Measurements from ENCODE around the gene PTPRC. TPM values are rescaled to one million over a fixed set of nuclear protein-coding genes. Genes with fewer than 3 reads are reported as not detected.

Gene PTPRC
- total and polyA plus RNA-seq, 8 donors: 0.59 to 20.5 (median 2.7) TPM

- no peak for TF ChIP-seq CTCF (IDR thresholded peaks at IDR 0.05)
- H3K4me3 ChIP-seq: no peak overlapping the region
- no peak for DNase-seq
- H3K27me3 ChIP-seq: no peaks in the 10 kb centered on the region
- intact Hi-C loops (cut with DNase I): no loop called here
- WGBS, 2 donors: 81% methylated on average over 2 of the region's 2 CpGs
- H3K36me3 ChIP-seq: no peaks in the 10 kb centered on the region
- no peak overlapping the region for H3K27ac ChIP-seq
- no peak for FAIRE-seq
- H3K9me3 ChIP-seq: no peaks in the 10 kb centered on the region
- no peak for ATAC-seq
- H3K4me1 ChIP-seq: no peaks in the 10 kb centered on the region
Measured at GRCh38 chr1:198632007-198632406, 6.8 kb upstream of the PTPRC start.

- intact Hi-C loops (cut with DNase I): no loop called here
- ATAC-seq: peak in 1 of 4 donors; percentile 40
- no peak for FAIRE-seq
- H3K4me3 ChIP-seq: no peak overlapping the region
- no peaks in the 10 kb centered on the region for H3K4me1 ChIP-seq
- H3K27ac ChIP-seq: no peak overlapping the region
- no peak for DNase-seq
- no peaks in the 10 kb centered on the region for H3K27me3 ChIP-seq
- H3K9me3 ChIP-seq: no peaks in the 10 kb centered on the region
- 90 to 95% methylated on average over 2 of the region's 2 CpGs for WGBS, 2 donors
- H3K36me3 ChIP-seq: no peaks in the 10 kb centered on the region
- TF ChIP-seq CTCF (IDR thresholded peaks at IDR 0.05): no peak
Measured at GRCh38 chr1:198633675-198634121, 5.1 kb upstream of the PTPRC start.

GRCh38 chr1:198635964-198636363 lies 2.9 kb upstream of the PTPRC start:
- intact Hi-C loops (cut with DNase I): no loop called here
- Histone ChIP-seq H3K4me3 (no peak overlapping the region), H3K27me3 (no peaks in the 10 kb centered on the region), H3K9me3 (no peaks in the 10 kb centered on the region), H3K36me3 (no peaks in the 10 kb centered on the region), H3K4me1 (no peaks in the 10 kb centered on the region), H3K27ac (no peak overlapping the region)
- no peak for DNase-seq
- no peak for ATAC-seq
- TF ChIP-seq CTCF (IDR thresholded peaks at IDR 0.05): no peak
- FAIRE-seq: no peak

GRCh38 chr1:198636391-198636790 lies 2.4 kb upstream of the PTPRC start:
- TF ChIP-seq CTCF (IDR thresholded peaks at IDR 0.05): no peak
- Histone ChIP-seq H3K4me1 (no peaks in the 10 kb centered on the region), H3K27ac (no peak overlapping the region), H3K4me3 (no peak overlapping the region), H3K9me3 (no peaks in the 10 kb centered on the region), H3K36me3 (no peaks in the 10 kb centered on the region), H3K27me3 (no peaks in the 10 kb centered on the region)
- ATAC-seq (no peak), FAIRE-seq (no peak), DNase-seq (no peak)
- 82 to 91% methylated on average over 2 of the region's 2 CpGs for WGBS, 2 donors
- intact Hi-C loops (cut with DNase I): no loop called here

GRCh38 chr1:198637157-198637556 lies 1.7 kb upstream of the PTPRC start:
- Histone ChIP-seq H3K27ac (no peak overlapping the region), H3K4me3 (no peak overlapping the region), H3K36me3 (no peaks in the 10 kb centered on the region), H3K4me1 (no peaks in the 10 kb centered on the region), H3K27me3 (no peaks in the 10 kb centered on the region), H3K9me3 (no peaks in the 10 kb centered on the region)
- no peak for TF ChIP-seq CTCF (IDR thresholded peaks at IDR 0.05)
- DNase-seq: no peak
- intact Hi-C loops (cut with DNase I): no loop called here
- ATAC-seq: no peak
- WGBS, 2 donors: 58 to 81% methylated on average over 2 of the region's 2 CpGs
- no peak for FAIRE-seq
